Liver (tissue), 9 donors: Measurements from ENCODE around the gene DGKB. TPM values are rescaled to one million over a fixed set of nuclear protein-coding genes. Genes with fewer than 3 reads are reported as not detected.

ENCODE experiments used
- DNase-seq: peaks from one replicate; pipeline ENCODE4 v3.0.0-alpha.2; 2017; ENCODE audit warnings: low spot score
- H3K27ac ChIP-seq, 2 donors: one replicate each; pipeline ENCODE4 v1.7.0; 2013; ENCODE audit warnings: inconsistent platforms in 2 of 2, low read length in 2 of 2, control low read depth in 1 of 2, low read depth in 1 of 2, mild to moderate bottlenecking in 1 of 2
- H3K27me3 ChIP-seq, 4 donors: one replicate each; pipeline versions ENCODE4 v1.6.1 to v1.7.0; 2013; ENCODE audit warnings: low read length in 3 of 4, inconsistent platforms in 1 of 4, mild to moderate bottlenecking in 1 of 4, moderate library complexity in 1 of 4; ENCODE audit not compliant: control insufficient read depth in 4 of 4, insufficient read depth in 4 of 4
- H3K36me3 ChIP-seq, 4 donors: one replicate each; pipeline versions ENCODE4 v1.6.1 to v1.7.0; 2013; ENCODE audit warnings: low read length in 3 of 4, mild to moderate bottlenecking in 3 of 4, low read depth in 1 of 4, moderate library complexity in 1 of 4; ENCODE audit not compliant: control insufficient read depth in 4 of 4, insufficient read depth in 3 of 4
- H3K4me1 ChIP-seq, 4 donors: one replicate each; pipeline versions ENCODE4 v1.6.1 to v1.7.0; 2013; ENCODE audit warnings: low read length in 3 of 4, mild to moderate bottlenecking in 3 of 4, moderate library complexity in 1 of 4; ENCODE audit not compliant: control insufficient read depth in 4 of 4, insufficient read depth in 4 of 4
- H3K4me3 ChIP-seq, 3 donors: one replicate each; pipeline versions ENCODE4 v1.6.1 to v1.7.0; 2013; ENCODE audit warnings: low read length in 3 of 3, control low read depth in 1 of 3, low read depth in 1 of 3, mild to moderate bottlenecking in 1 of 3
- H3K9ac ChIP-seq, 2 donors: one replicate each; pipeline ENCODE4 v1.7.0; 2013; ENCODE audit warnings: low read length in 2 of 2, mild to moderate bottlenecking in 2 of 2, moderate library complexity in 2 of 2, control low read depth in 1 of 2, low read depth in 1 of 2
- H3K9me3 ChIP-seq, 4 donors: one replicate each; pipeline versions ENCODE4 v1.6.1 to v1.7.0; 2013; ENCODE audit warnings: low read length in 3 of 4; ENCODE audit not compliant: control insufficient read depth in 4 of 4
- EGR1 ChIP-seq, 2 donors: IDR thresholded peaks; 2 replicates each; pipeline ENCODE4 v1.6.1; 2016 to 2018; ENCODE audit warnings: antibody characterized with exemption in 2 of 2, low read depth in 2 of 2
- FOXA2 ChIP-seq: IDR thresholded peaks from 2 replicates; pipeline ENCODE4 v1.6.1; 2016; ENCODE audit warnings: antibody characterized with exemption
- GABPA ChIP-seq, 2 donors: IDR thresholded peaks in 1 of 2; conservative IDR thresholded peaks in 1 of 2; 2 replicates each; pipeline ENCODE4 v1.6.1; 2016; ENCODE audit warnings: antibody characterized with exemption in 2 of 2, mild to moderate bottlenecking in 1 of 2, moderate library complexity in 1 of 2
- HNF4A ChIP-seq, 2 donors: conservative IDR thresholded peaks; 2 replicates each; pipeline ENCODE4 v1.6.1; 2016; ENCODE audit warnings: antibody characterized with exemption in 2 of 2, mild to moderate bottlenecking in 2 of 2
- HNF4G ChIP-seq: IDR thresholded peaks from 2 replicates; pipeline ENCODE4 v1.6.1; 2016; ENCODE audit warnings: antibody characterized with exemption
- JUND ChIP-seq, 2 donors: IDR thresholded peaks; 2 replicates each; pipeline ENCODE4 v1.6.1; 2016; ENCODE audit warnings: antibody characterized with exemption in 2 of 2
- NR2F2 ChIP-seq: IDR thresholded peaks from 2 replicates; pipeline ENCODE4 v1.6.1; 2016; ENCODE audit warnings: antibody characterized with exemption
- RAD21 ChIP-seq, 2 donors: IDR thresholded peaks; 2 replicates each; pipeline ENCODE4 v1.6.1; 2016; ENCODE audit warnings: antibody characterized with exemption in 2 of 2, mild to moderate bottlenecking in 2 of 2
- RXRA ChIP-seq, 2 donors: IDR thresholded peaks; 2 replicates each; pipeline ENCODE4 v1.6.1; 2017 to 2018; ENCODE audit warnings: antibody characterized with exemption in 2 of 2, mild to moderate bottlenecking in 1 of 2
- SP1 ChIP-seq: IDR thresholded peaks from 2 replicates; pipeline ENCODE4 v1.6.1; 2018; ENCODE audit warnings: antibody characterized with exemption, mild to moderate bottlenecking
- TAF1 ChIP-seq: conservative IDR thresholded peaks from 2 replicates; pipeline ENCODE4 v1.6.1; 2016; ENCODE audit warnings: antibody characterized with exemption, mild to moderate bottlenecking
- YY1 ChIP-seq: IDR thresholded peaks from 2 replicates; pipeline ENCODE4 v1.6.1; 2016; ENCODE audit warnings: antibody characterized with exemption, mild to moderate bottlenecking
- WGBS: extraction: QIAGEN DNeasy Blood & Tissue Kit; methylation state at CpG from one replicate; pipeline ENCODE4 v1.1.7; 2013; 5-methylcytosine and 5-hydroxymethylcytosine counted together
- polyA plus RNA-seq, 2 donors: library from polyadenylated mRNA; stranded (reverse) in 1 of 2; unstranded in 1 of 2; fragments of 200-250 nt in 1 of 2; fragments of >200 nt in 1 of 2; fragmentation: Nextera tagmentation in 1 of 2; extraction: Ambion mirVana in 1 of 2; gene quantifications; one replicate each; pipeline versions ENCODE4 v1.2.1 to v1.2.3, GENCODE V29; 2013 to 2015
- total RNA-seq, 2 donors: library from RNA; depleted of rRNA; stranded (reverse); fragments of >200 nt; gene quantifications; one replicate each; pipeline ENCODE4 v1.2.3, GENCODE V29; 2014
- TF ChIP-seq, protein P1 (sequence below): IDR thresholded peaks from 2 replicates; pipeline ENCODE4 v1.6.1; 2016; ENCODE audit warnings: antibody characterized with exemption
- TF ChIP-seq, protein P2 (sequence below): IDR thresholded peaks from 2 replicates; pipeline ENCODE4 v1.6.1; 2016; ENCODE audit warnings: antibody characterized with exemption, mild to moderate bottlenecking
- TF ChIP-seq, protein P3 (sequence below): IDR thresholded peaks from 2 replicates; pipeline ENCODE4 v1.6.1; 2016; ENCODE audit warnings: antibody characterized with exemption
- TF ChIP-seq, protein P4 (sequence below): IDR thresholded peaks from 2 replicates; pipeline ENCODE4 v1.6.1; 2016; ENCODE audit warnings: antibody characterized with exemption
- TF ChIP-seq, protein P5 (sequence below): fragments of 150-350 bp; IDR thresholded peaks from 2 replicates; pipeline ENCODE4 v1.5.1; 2017; ENCODE audit warnings: improper control_type of control experiment, low read depth, low read length; ENCODE audit not compliant: missing input control
- donor health status: healthy.
- donor health status: healthy.
- donor health status: healthy.
- donor health status: healthy.
- donor health status: healthy.

The DGKB gene
- total and polyA plus RNA-seq, 4 donors = 0.09 to 0.42 TPM; not detected in 2

DNA sequence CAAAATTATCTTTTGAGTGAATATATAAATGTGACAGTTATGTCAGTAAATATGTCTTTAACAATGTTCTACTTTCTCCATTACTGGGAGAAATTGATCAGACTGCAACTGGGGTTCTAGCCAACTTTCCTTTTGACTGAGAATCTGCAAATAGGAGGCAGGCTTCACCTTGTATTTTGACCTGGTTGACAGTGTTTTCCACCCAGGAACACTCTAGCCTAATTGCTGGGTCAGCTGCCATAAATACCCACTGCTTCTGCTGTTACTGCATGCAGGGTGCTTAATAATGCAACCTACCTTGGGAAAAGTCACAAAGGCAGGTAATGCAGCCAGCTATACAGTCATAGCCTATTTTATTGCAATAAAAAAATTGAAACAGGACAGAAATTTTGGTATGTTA lies 319.0 kb downstream of the DGKB start:
- Histone ChIP-seq H3K4me3 (no peak overlapping the region), H3K9me3 (peaks cover 5 to 16% (median 12%) of the 10 kb centered on the region in 4 donors), H3K4me1 (peaks cover 0 to 24% (median 13%) of the 10 kb centered on the region in 4 donors), H3K36me3 (no peaks in the 10 kb centered on the region), H3K27me3 (no peaks in the 10 kb centered on the region), H3K9ac (no peak overlapping the region), H3K27ac (no peak overlapping the region)
- TF ChIP-seq, protein P1, sequence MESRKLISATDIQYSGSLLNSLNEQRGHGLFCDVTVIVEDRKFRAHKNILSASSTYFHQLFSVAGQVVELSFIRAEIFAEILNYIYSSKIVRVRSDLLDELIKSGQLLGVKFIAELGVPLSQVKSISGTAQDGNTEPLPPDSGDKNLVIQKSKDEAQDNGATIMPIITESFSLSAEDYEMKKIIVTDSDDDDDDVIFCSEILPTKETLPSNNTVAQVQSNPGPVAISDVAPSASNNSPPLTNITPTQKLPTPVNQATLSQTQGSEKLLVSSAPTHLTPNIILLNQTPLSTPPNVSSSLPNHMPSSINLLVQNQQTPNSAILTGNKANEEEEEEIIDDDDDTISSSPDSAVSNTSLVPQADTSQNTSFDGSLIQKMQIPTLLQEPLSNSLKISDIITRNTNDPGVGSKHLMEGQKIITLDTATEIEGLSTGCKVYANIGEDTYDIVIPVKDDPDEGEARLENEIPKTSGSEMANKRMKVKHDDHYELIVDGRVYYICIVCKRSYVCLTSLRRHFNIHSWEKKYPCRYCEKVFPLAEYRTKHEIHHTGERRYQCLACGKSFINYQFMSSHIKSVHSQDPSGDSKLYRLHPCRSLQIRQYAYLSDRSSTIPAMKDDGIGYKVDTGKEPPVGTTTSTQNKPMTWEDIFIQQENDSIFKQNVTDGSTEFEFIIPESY = no peak
- no peak for TF ChIP-seq TAF1
- TF ChIP-seq HNF4A (conservative IDR thresholded peaks at IDR 0.05) = peak; percentile 81 to 84
- TF ChIP-seq RAD21 (IDR thresholded peaks at IDR 0.05) = peak; percentile 59 to 67
- peak; percentile 56 for TF ChIP-seq FOXA2
- TF ChIP-seq JUND (IDR thresholded peaks at IDR 0.05) = peak in 1 of 2 donors; percentile 25
- TF ChIP-seq EGR1 (IDR thresholded peaks at IDR 0.05; ENCODE audit: low read depth in 2 of 2) = peak in 1 of 2 donors; percentile 42
- peak; percentile 60 to 61 for TF ChIP-seq RXRA (IDR thresholded peaks at IDR 0.05)
- TF ChIP-seq, protein P2, sequence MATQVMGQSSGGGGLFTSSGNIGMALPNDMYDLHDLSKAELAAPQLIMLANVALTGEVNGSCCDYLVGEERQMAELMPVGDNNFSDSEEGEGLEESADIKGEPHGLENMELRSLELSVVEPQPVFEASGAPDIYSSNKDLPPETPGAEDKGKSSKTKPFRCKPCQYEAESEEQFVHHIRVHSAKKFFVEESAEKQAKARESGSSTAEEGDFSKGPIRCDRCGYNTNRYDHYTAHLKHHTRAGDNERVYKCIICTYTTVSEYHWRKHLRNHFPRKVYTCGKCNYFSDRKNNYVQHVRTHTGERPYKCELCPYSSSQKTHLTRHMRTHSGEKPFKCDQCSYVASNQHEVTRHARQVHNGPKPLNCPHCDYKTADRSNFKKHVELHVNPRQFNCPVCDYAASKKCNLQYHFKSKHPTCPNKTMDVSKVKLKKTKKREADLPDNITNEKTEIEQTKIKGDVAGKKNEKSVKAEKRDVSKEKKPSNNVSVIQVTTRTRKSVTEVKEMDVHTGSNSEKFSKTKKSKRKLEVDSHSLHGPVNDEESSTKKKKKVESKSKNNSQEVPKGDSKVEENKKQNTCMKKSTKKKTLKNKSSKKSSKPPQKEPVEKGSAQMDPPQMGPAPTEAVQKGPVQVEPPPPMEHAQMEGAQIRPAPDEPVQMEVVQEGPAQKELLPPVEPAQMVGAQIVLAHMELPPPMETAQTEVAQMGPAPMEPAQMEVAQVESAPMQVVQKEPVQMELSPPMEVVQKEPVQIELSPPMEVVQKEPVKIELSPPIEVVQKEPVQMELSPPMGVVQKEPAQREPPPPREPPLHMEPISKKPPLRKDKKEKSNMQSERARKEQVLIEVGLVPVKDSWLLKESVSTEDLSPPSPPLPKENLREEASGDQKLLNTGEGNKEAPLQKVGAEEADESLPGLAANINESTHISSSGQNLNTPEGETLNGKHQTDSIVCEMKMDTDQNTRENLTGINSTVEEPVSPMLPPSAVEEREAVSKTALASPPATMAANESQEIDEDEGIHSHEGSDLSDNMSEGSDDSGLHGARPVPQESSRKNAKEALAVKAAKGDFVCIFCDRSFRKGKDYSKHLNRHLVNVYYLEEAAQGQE = peak; percentile 53
- TF ChIP-seq, protein P3, sequence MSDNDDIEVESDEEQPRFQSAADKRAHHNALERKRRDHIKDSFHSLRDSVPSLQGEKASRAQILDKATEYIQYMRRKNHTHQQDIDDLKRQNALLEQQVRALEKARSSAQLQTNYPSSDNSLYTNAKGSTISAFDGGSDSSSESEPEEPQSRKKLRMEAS = peak; percentile 33
- TF ChIP-seq NR2F2 = peak; percentile 12
- TF ChIP-seq YY1 = peak; percentile 66
- peak; percentile 49 for TF ChIP-seq HNF4G
- TF ChIP-seq, protein P4, sequence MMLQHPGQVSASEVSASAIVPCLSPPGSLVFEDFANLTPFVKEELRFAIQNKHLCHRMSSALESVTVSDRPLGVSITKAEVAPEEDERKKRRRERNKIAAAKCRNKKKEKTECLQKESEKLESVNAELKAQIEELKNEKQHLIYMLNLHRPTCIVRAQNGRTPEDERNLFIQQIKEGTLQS = peak; percentile 58
- no peak for TF ChIP-seq GABPA (IDR thresholded peaks at IDR 0.05 in 1 of 2, conservative IDR thresholded peaks at IDR 0.05 in 1 of 2)
- TF ChIP-seq SP1 = peak; percentile 85
- no peak for DNase-seq

DNA sequence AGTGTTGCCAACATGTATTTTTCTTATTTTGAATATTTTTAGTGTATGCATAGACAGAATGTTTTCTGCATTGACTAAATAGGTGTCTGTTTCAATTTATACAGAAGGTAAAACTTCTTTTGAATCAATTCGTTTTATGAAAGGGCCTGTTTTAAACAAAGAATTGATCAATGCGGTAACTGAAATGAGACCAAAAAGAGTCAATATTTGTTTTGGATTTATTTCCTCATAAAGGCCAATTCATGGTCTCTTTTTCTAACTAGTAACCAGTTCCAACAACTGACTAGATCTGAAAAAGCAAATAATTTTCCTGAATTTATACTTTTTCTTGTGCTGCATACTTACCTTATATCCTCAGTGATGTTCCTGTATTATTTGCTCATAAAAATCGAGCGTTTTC lies 320.5 kb downstream of the DGKB start:
- Histone ChIP-seq H3K36me3 (no peaks in the 10 kb centered on the region), H3K4me1 (peaks cover 0 to 24% (median 13%) of the 10 kb centered on the region in 4 donors), H3K27ac (no peak overlapping the region), H3K4me3 (no peak overlapping the region), H3K27me3 (no peaks in the 10 kb centered on the region), H3K9ac (no peak overlapping the region), H3K9me3 (peaks cover 5 to 16% (median 12%) of the 10 kb centered on the region in 4 donors)
- no peak for DNase-seq
- 28% methylated on average over 4 of the region's 4 CpGs for WGBS
- TF ChIP-seq HNF4G (no peak), EGR1 (IDR thresholded peaks at IDR 0.05; ENCODE audit: low read depth in 2 of 2) (no peak), RAD21 (IDR thresholded peaks at IDR 0.05) (peak in 1 of 2 donors; percentile 14), NR2F2 (no peak), RXRA (IDR thresholded peaks at IDR 0.05) (no peak), HNF4A (conservative IDR thresholded peaks at IDR 0.05) (peak; percentile 22 to 34), YY1 (no peak), SP1 (peak; percentile 58), JUND (IDR thresholded peaks at IDR 0.05) (no peak)
- TF ChIP-seq, protein P3 = no peak
- TF ChIP-seq, protein P1 = no peak
- TF ChIP-seq, protein P2 = no peak
- TF ChIP-seq, protein P5, sequence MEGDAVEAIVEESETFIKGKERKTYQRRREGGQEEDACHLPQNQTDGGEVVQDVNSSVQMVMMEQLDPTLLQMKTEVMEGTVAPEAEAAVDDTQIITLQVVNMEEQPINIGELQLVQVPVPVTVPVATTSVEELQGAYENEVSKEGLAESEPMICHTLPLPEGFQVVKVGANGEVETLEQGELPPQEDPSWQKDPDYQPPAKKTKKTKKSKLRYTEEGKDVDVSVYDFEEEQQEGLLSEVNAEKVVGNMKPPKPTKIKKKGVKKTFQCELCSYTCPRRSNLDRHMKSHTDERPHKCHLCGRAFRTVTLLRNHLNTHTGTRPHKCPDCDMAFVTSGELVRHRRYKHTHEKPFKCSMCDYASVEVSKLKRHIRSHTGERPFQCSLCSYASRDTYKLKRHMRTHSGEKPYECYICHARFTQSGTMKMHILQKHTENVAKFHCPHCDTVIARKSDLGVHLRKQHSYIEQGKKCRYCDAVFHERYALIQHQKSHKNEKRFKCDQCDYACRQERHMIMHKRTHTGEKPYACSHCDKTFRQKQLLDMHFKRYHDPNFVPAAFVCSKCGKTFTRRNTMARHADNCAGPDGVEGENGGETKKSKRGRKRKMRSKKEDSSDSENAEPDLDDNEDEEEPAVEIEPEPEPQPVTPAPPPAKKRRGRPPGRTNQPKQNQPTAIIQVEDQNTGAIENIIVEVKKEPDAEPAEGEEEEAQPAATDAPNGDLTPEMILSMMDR = no peak
